GM12878 (cell line): ENCODE measurements around the gene RFC1. TPM values are rescaled to one million over a fixed set of nuclear protein-coding genes. Genes with fewer than 3 reads are reported as not detected.

Experiments used
- ATAC-seq: fragments of 200-7000 bp; cut with Tn5 transposase; 3 replicates; pipeline ENCODE4 v1.9.1; 2020; ENCODE audit warnings: mild to moderate bottlenecking, moderate library complexity
- BruUV-seq: library from RNA; stranded (reverse); fragments of 400-500 nt; replicated peaks from 2 replicates; lab custom pipeline; 2021; lab: Mats Ljungman, UMichigan
- CTCF ChIA-PET: fragments of 300-600 bp; sonication (Branson Sonifier 250); formaldehyde crosslinking; extraction: SDS; loops from one replicate; lab custom pipeline; 2021; ENCODE audit warnings: inconsistent platforms; lab: Yijun Ruan, JAX
- POLR2A ChIA-PET: fragments of 350-600 bp; formaldehyde crosslinking; extraction: SDS; loops from one replicate; lab custom pipeline; 2021; ENCODE audit warnings: inconsistent platforms; lab: Charles Lee
- RAD21 ChIA-PET: fragments of 300-600 bp; sonication (Branson Sonifier 250); formaldehyde crosslinking; loops from one replicate; lab custom pipeline; 2023; ENCODE audit warnings: antibody characterized with exemption; ENCODE audit not compliant: unreplicated experiment; lab: Charles Lee
- SMC1A ChIA-PET: fragments of 300-600 bp; sonication (Branson Sonifier 250); formaldehyde crosslinking; loops from one replicate; lab custom pipeline; 2023; ENCODE audit not compliant: unreplicated experiment, uncharacterized antibody; lab: Charles Lee
- DNase-seq: peaks from one replicate; pipeline ENCODE4 v3.0.0-alpha.2; 2011; ENCODE audit warnings: low read depth, low spot score
- FAIRE-seq: peaks from 3 replicates; lab custom pipeline; 2011; peaks lifted over from hg19 to GRCh38; lab: Jason Lieb, UNC
- H2AFZ ChIP-seq: 2 replicates; pipeline ENCODE4 v1.6.0; 2011; ENCODE audit warnings: low read depth, low read length, control low read depth; ENCODE audit not compliant: control insufficient read depth
- H3K27ac ChIP-seq: 2 replicates; pipeline ENCODE4 v1.5.1; 2011; ENCODE audit warnings: control low read depth; ENCODE audit not compliant: control insufficient read depth, insufficient read depth
- H3K27me3 ChIP-seq, 2 experiments: replicated peaks in 1 of 2; 2 replicates each; pipeline versions ENCODE4 v1.6.0 to v1.6.1; 2011; ENCODE audit warnings: low read length in 1 of 2; ENCODE audit not compliant: control insufficient read depth in 2 of 2, insufficient read depth in 2 of 2
- H3K36me3 ChIP-seq, 2 experiments: 2 replicates each; pipeline ENCODE4 v1.5.1; 2011; ENCODE audit warnings: low read length in 1 of 2; ENCODE audit not compliant: control insufficient read depth in 2 of 2, insufficient read depth in 2 of 2
- H3K4me1 ChIP-seq: 2 replicates; pipeline ENCODE4 v1.6.1; 2011; ENCODE audit warnings: mild to moderate bottlenecking, low read length, moderate library complexity, mixed read lengths; ENCODE audit not compliant: control insufficient read depth, insufficient read depth
- H3K4me2 ChIP-seq: 2 replicates; pipeline ENCODE4 v1.6.0; 2011; ENCODE audit warnings: control low read depth; ENCODE audit not compliant: control insufficient read depth, insufficient read depth
- H3K4me3 ChIP-seq: fragments of 200-600 bp; sonication (generic); 2 replicates; pipeline ENCODE4 v1.5.1; 2016
- H3K79me2 ChIP-seq: 2 replicates; pipeline ENCODE4 v1.6.0; 2011; ENCODE audit warnings: low read length; ENCODE audit not compliant: control insufficient read depth, insufficient read depth
- H3K9ac ChIP-seq: 2 replicates; pipeline ENCODE4 v1.8.0; 2011; ENCODE audit warnings: low read length, control low read depth, mixed read lengths; ENCODE audit not compliant: control insufficient read depth, insufficient read depth
- H3K9me3 ChIP-seq: replicated peaks from 3 replicates; pipeline ENCODE4 v1.5.1; 2011; ENCODE audit warnings: mild to moderate bottlenecking, low read length; ENCODE audit not compliant: control insufficient read depth, insufficient read depth
- H4K20me1 ChIP-seq: 2 replicates; pipeline ENCODE4 v1.6.0; 2011; ENCODE audit not compliant: control insufficient read depth, insufficient read depth
- CHD1 ChIP-seq: IDR thresholded peaks from 2 replicates; pipeline ENCODE4 v1.6.1; 2012; ENCODE audit warnings: low read depth, low read length, improper control_type of control experiment
- CTCF ChIP-seq, 3 experiments: IDR thresholded peaks in 2 of 3; conservative IDR thresholded peaks in 1 of 3; 2 replicates each; pipeline ENCODE4 v1.5.1; 2011; ENCODE audit warnings: low read depth in 3 of 3, low read length in 3 of 3, mild to moderate bottlenecking in 3 of 3, control low read depth in 2 of 3, moderate library complexity in 2 of 3, inconsistent platforms in 1 of 3, mixed read lengths in 1 of 3; ENCODE audit not compliant: control insufficient read depth in 2 of 3, insufficient read depth in 1 of 3; ENCODE audit errors: extremely low read depth in 1 of 3
- FOXK2 ChIP-seq: fragments of 450-650 bp; IDR thresholded peaks from 2 replicates; pipeline ENCODE4 v1.6.1; 2017; ENCODE audit warnings: mild to moderate bottlenecking, moderate library complexity
- MYC ChIP-seq: IDR thresholded peaks from 2 replicates; pipeline ENCODE4 v1.6.1; 2011; ENCODE audit warnings: mild to moderate bottlenecking, low read length, moderate library complexity, inconsistent platforms; ENCODE audit not compliant: insufficient read depth, insufficient replicate concordance, insufficient read length, severe bottlenecking
- NFIC ChIP-seq: IDR thresholded peaks from 2 replicates; pipeline ENCODE4 v1.6.1; 2012; ENCODE audit warnings: low read depth, mild to moderate bottlenecking, inconsistent platforms, low read length, moderate library complexity
- NRF1 ChIP-seq: conservative IDR thresholded peaks from 2 replicates; pipeline ENCODE4 v1.6.1; 2011; ENCODE audit warnings: mild to moderate bottlenecking, low read depth, low read length, improper control_type of control experiment
- PML ChIP-seq: IDR thresholded peaks from 2 replicates; pipeline ENCODE4 v1.6.1; 2012; ENCODE audit warnings: low read length, inconsistent platforms
- POLR2AphosphoS2 ChIP-seq: IDR thresholded peaks from 2 replicates; pipeline ENCODE4 v1.6.1; 2011; ENCODE audit warnings: low read depth, mild to moderate bottlenecking, low read length, improper control_type of control experiment, moderate library complexity
- PRDM15 ChIP-seq: fragments of 450-650 bp; formaldehyde crosslinking; IDR thresholded peaks from 2 replicates; pipeline ENCODE4 v1.4.0; 2020; ENCODE audit warnings: mild to moderate bottlenecking, moderate library complexity
- SIN3A ChIP-seq: IDR thresholded peaks from 2 replicates; pipeline ENCODE4 v1.6.1; 2012; ENCODE audit warnings: low read depth, low read length, improper control_type of control experiment
- SUZ12 ChIP-seq: fragments of 200-600 bp; sonication (generic); IDR thresholded peaks from one replicate; pipeline ENCODE4 v1.6.1; 2018; ENCODE audit warnings: antibody characterized with exemption, mild to moderate bottlenecking; ENCODE audit not compliant: unreplicated experiment
- YY1 ChIP-seq: IDR thresholded peaks from 2 replicates; pipeline ENCODE4 v1.6.1; 2011; ENCODE audit warnings: low read depth, mild to moderate bottlenecking, low read length
- ZNF687 ChIP-seq: fragments of 450-650 bp; IDR thresholded peaks from 2 replicates; pipeline ENCODE4 v1.6.1; 2017; ENCODE audit warnings: mild to moderate bottlenecking, moderate library complexity
- WGBS: methylation state at CpG from one replicate; pipeline ENCODE4 v1.1.6; 2016; ENCODE audit warnings: low lambda C conversion rate; ENCODE audit not compliant: insufficient replicate concordance, insufficient coverage; ENCODE audit errors: missing lambda C conversion rate; 5-methylcytosine and 5-hydroxymethylcytosine counted together
- in situ Hi-C: fragments of 300-500 bp; cut with MboI; formaldehyde crosslinking; loops from 9 replicates; pipeline ENCODE4 v1.14.3; 2018; ENCODE audit warnings: mixed read lengths
- intact Hi-C: fragments of 100-400 bp; cut with micrococcal nuclease; formaldehyde crosslinking; loops from one replicate; pipeline ENCODE4 v1.14.2; 2022; ENCODE audit not compliant: unreplicated experiment
- polyA plus RNA-seq, 11 experiments: library from polyadenylated mRNA; depleted of rRNA in 4 of 11; unstranded in 6 of 11; stranded (reverse) in 5 of 11; fragments of >200 nt; fragmentation: Nextera tagmentation in 4 of 11; fragmentation: Illumina TruSeq in 1 of 11; extraction: Ambion mirVana in 4 of 11; extraction: Trizol in 1 of 11; gene quantifications; 1 replicate in 1 of 11; 2 replicates in 10 of 11; pipeline versions ENCODE4 v1.2.1 to v1.2.3, GENCODE V29; 2011 to 2016; ENCODE audit warnings: inconsistent platforms in 2 of 11, missing spikeins in 2 of 11, low read depth in 1 of 11
- total RNA-seq, 4 experiments: library from RNA; depleted of rRNA in 3 of 4; stranded (reverse); fragments of >200 nt in 3 of 4; fragmentation: Illumina TruSeq in 1 of 4; extraction: Trizol in 1 of 4; gene quantifications; 2 replicates each; pipeline versions ENCODE4 v1.2.1 to v1.2.3, GENCODE V29; 2013 to 2021

RFC1 gene
- total and polyA plus RNA-seq, 10 of the 15 experiments (the other 5 are each of a cell fraction or from before 2014, with no cell fraction given): 22.5 to 67.8 (median 40.3) TPM

GRCh38 chr4:39285111-39285795 lies 80.9 kb downstream of the RFC1 start:
- no peak for ATAC-seq
- no peaks in the 10 kb centered on the region for H3K9me3 ChIP-seq
- H3K4me3 ChIP-seq: no peak overlapping the region
- in situ Hi-C loops: no loop called here
- peaks cover 4 to 29% of the 10 kb centered on the region in 2 experiments for H3K36me3 ChIP-seq
- intact Hi-C loops: no loop called here
- H4K20me1 ChIP-seq: no peaks in the 10 kb centered on the region
- no peak overlapping the region for H3K9ac ChIP-seq
- RAD21 ChIA-PET: interaction anchor here (1.0 kb wide), 1 partner anchor 383 kb away, joined by 3 read pairs; no protein-coding TSS in a partner anchor
- H3K27me3 ChIP-seq: no peaks in the 10 kb centered on the region
- H3K4me2 ChIP-seq: no peak overlapping the region
- SMC1A ChIA-PET: interaction anchor here (1.0 to 1.4 kb wide), 3 partner anchors 13 to 84 kb away, joined by 3 to 4 read pairs (median 3); no protein-coding TSS in a partner anchor
- no peak for FAIRE-seq
- no peaks in the 10 kb centered on the region for H3K79me2 ChIP-seq
- no peaks in the 10 kb centered on the region for H3K4me1 ChIP-seq
- no peak overlapping the region for H2AFZ ChIP-seq
- DNase-seq: no peak
- BruUV-seq: no TSS peak
- WGBS: 56% methylated on average over 7 of the region's 7 CpGs
- CTCF ChIA-PET: interaction anchor here (0.7 to 1.5 kb wide), 2 partner anchors 129 to 381 kb away, joined by 3 to 5 read pairs; no protein-coding TSS in a partner anchor
- no peak overlapping the region for H3K27ac ChIP-seq
- POLR2A ChIA-PET: no interaction called here
- TF ChIP-seq FOXK2 (no peak), YY1 (no peak), SIN3A (no peak), PML (no peak), MYC (no peak), NRF1 (no peak), POLR2AphosphoS2 (no peak), PRDM15 (CRISPR knock-in tag) (no peak), CTCF (IDR thresholded peaks at IDR 0.05 in 2 of 3, conservative IDR thresholded peaks at IDR 0.05 in 1 of 3; ENCODE audit: control insufficient read depth in 2 of 3, extremely low read depth in 1 of 3, insufficient read depth in 1 of 3, low read depth in 3 of 3, low read length in 3 of 3) (no peak), SUZ12 (no peak), ZNF687 (no peak), CHD1 (no peak), NFIC (no peak)
